ENCODE results near the gene WDR31.

WDR31 gene

GRCh38 chr9:113331780-113332179 lies 8.3 kb downstream of the WDR31 start:
- no peak for DNase-seq (ENCODE audit: low read depth)

DNA sequence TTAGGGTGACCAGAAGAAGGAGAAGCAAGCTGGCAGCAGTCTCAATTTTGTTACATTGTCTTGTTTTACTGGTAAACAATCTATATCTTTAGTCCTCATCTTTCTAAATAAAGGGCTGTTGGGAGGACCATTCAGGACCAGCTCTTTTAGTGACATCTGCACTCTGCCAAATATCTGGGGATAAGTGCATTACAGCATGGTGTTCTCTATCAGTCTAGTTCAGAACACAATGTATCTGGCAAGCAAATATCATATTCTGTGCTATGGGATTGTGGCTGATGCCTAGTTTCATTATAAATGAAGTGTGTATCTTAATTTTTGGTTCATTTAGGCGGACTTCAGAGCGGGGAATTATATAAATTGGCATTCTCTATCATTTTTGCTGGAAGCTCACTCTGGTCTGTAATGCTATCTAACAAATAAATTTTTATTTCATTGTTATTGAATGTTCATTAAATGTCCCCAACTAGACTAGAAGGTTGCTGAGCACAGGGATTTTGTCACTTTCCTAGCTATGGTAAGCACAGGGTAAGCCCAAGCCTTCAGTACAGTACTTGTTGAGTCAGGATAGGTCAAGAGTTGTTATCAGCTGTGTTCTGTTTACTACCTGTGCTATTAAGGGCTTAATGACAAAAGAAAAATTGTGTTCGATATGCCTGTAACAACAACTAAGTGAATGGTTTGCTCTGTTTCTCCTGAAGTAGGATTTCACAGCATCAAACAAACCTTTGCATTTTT lies 11.9 kb downstream of the WDR31 start:
- DNase-seq (ENCODE audit: low read depth), result no peak

DNA sequence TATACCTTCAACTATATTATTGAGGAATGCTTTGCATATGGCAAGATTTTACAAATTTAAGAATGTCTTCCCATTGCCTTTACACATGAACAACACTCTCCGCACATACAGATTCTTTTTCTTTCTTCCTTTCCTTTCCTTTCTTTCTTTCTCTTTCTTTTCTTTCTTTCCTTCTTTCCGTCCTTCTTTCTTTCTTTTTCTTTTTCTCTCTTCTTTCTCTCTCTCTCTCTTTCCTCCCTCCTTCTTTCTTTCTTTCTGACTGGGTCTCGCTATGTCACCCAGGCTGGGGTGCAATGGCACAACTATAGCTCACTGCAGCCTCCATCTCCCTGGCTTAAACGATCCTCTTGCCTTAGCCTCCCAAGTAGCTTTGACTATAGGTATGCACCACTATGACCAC lies 13.8 kb downstream of the WDR31 start:
- DNase-seq (ENCODE audit: low read depth), result no peak

DNA sequence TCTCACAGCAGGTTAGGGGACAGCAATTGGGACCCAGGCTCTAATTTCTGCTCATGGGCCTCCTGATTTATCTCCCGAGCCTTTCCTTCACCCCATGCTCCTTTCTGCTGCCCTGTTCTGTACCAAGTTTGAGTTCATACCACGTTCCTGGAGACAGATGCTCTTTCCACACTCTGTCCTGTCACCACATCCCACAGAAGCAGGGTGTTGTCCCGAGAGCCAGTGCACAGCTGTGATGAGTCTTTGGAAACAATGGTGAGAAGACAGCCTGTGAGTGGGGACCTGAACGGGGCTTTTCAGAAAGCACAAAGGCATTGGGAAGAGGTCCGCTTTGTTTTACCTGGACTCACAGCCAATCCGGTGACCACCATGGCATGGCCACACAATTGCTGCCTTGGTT lies 17.4 kb downstream of the WDR31 start:
- no peak for DNase-seq (ENCODE audit: low read depth)

- DNase-seq (ENCODE audit: low read depth), result no peak
These were observed 20.0 kb downstream of the WDR31 start for GRCh38 chr9:113320051-113320450.

DNA sequence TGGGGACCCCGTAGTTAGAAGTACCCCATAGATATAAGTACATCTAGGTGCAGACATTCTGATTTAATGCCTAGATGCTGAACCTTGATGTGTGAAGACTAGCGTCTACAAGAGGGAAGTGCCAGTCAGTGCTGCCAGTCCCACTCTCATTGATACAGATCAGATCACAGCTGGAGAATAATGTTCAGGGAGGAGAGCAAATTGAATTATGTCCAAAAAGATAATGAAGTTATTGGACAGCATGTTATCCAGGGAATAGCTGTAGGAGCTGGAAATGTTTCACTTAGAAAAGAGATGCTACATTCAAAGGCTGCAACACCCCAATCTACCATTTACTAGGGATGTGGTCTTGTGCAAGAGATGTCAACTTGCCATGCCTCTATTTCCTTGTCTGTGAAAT lies 21.0 kb downstream of the WDR31 start:
- DNase-seq (ENCODE audit: low read depth), result no peak

GRCh38 chr9:113317777-113318176 lies 22.3 kb downstream of the WDR31 start:
- DNase-seq (ENCODE audit: low read depth), result no peak

GRCh38 chr9:113316030-113316429 lies 24.0 kb downstream of the WDR31 start:
- no peak for DNase-seq (ENCODE audit: low read depth)

- no peak for DNase-seq (ENCODE audit: low read depth)
These were observed 24.8 kb downstream of the WDR31 start for GRCh38 chr9:113315231-113315630.

- DNase-seq (ENCODE audit: low read depth), result no peak
These were observed 26.8 kb downstream of the WDR31 start for GRCh38 chr9:113313261-113313660.

GRCh38 chr9:113311961-113312360 lies 28.1 kb downstream of the WDR31 start:
- DNase-seq (ENCODE audit: low read depth), result no peak

- no peak for DNase-seq (ENCODE audit: low read depth)
These were observed 29.5 kb downstream of the WDR31 start for GRCh38 chr9:113310538-113310937.

GRCh38 chr9:113309204-113309813 lies 30.8 kb downstream of the WDR31 start:
- DNase-seq (ENCODE audit: low read depth), result no peak

- DNase-seq (ENCODE audit: low read depth), result no peak
These were observed 32.6 kb downstream of the WDR31 start for GRCh38 chr9:113307396-113307975.

GRCh38 chr9:113306566-113306965 lies 33.5 kb downstream of the WDR31 start:
- no peak for DNase-seq (ENCODE audit: low read depth)

- DNase-seq (ENCODE audit: low read depth), result no peak
These were observed 37.2 kb downstream of the WDR31 start, which contains the start of gene RNF183 for GRCh38 chr9:113302792-113303418. Gene RNF183 (minus strand): TSS chr9:113303376. CDS start chr9:113298184, 5,192 bp downstream.

GRCh38 chr9:113301548-113301947 lies 38.5 kb downstream of the WDR31 start:
- DNase-seq (ENCODE audit: low read depth), result no peak

DNA sequence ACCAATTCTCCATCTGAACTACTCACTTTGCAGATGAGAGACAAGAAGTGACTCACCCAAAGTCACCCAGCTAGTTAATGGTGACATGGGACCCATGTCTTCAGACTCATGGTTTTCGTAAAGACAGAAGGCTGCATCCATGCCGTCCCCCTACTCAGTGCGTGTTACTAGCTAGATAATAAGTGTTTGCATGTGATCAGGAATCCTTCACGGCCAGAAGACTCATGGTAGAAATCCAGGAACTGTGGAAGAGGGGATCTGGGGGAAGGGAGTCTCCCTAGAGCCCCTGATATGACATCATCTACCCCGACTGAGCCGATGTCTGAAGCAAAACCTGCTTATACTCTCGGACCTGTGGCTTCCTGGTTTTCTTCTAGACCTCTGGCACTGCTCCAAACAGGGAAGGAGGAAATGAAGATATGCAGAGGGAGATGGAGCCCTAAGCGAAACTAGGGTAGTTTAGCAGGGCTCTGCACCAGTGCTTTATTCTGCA lies 40.2 kb downstream of the WDR31 start:
- no peak for DNase-seq (ENCODE audit: low read depth)

DNA sequence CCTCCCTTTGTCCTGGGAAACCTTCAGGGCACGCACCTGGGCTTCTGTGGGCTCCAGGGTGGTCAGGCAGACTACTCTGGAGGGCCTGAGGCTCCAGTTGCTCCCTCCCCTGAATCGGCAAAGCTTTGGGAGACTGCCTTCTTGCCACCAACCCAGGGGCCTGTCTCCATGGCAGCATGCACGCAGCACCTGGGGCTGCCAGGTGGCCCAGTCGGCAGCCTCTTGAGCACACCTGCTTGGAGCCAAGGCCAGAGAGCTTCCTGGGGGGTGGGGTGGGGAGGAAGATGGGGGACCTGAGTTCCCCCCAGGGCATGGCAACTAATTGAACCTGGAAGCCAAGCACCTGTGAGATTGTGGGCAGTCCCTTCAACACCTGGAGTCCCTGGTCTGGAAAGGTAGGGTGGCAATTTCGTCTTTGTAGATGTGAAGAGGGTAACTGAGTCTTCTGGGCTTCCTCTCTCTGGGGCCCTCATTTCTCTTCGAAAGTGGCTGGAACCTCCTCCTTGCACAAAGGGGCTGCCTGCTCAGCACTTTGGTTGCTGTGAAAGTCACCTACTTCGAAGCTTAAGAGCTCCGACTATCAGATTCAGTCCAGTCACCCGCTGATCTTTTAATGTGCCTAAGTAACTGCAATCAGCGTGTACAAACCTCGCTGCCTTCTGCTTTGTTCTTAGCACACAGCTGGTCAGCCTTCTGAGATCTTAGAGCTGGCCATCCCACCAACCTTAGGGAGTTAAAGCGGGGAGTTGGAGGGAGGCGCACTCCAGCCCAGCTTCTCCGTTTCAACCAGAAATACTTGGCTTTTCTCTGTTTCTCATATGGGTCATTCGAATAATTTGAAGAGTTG lies 40.9 kb downstream of the WDR31 start:
- DNase-seq (ENCODE audit: low read depth), result no peak

GRCh38 chr9:113298311-113298710 lies 41.8 kb downstream of the WDR31 start:
- DNase-seq (ENCODE audit: low read depth), result no peak

DNA sequence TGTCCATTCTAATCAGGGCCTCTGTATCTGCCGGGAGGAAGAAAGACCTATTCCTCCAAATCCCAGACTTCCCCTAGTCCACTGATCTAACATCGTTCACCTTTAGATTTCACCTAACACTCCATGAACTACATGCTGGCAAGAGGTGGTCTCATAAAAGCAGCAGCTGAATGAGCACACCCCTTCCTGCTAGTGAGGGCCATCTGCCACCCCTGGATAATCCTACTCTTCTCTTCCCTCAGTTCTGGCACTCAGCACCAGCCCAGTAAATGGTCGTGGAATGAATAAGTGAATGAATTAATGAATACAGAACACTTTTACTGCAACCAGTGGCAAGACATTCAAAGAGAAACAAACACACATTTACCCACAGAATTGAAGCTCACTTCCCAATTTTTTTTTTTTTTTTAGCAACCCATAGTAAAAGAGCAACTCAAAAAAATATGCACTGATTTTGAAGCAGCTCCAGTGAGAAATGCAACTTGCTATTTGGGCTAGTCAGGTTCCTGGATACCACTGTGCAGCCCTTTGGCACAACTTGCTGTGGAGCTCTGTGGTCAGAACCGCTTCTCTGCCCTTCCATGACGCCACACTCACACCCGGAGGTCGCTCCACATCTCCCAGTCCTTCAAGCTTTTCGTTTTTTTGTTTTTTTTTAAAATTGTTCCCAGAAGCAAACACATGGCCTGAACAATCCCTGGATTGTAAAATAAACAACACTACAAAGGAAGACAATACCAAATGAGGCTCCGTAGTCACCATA lies 43.1 kb downstream of the WDR31 start:
- no peak for DNase-seq (ENCODE audit: low read depth)
